ENCODE measurements around the gene MTAP. TPM values are rescaled to one million over a fixed set of nuclear protein-coding genes. Genes with fewer than 3 reads are reported as not detected.

The MTAP gene
- polyA plus RNA-seq, 3 donors: 7.4 to 11.3 (median 7.8) TPM

GRCh38 chr9:21974343-21974721 lies 171.9 kb downstream of the MTAP start:
- H3K27me3 ChIP-seq (ENCODE audit: control insufficient read depth in 2 of 2, insufficient read depth in 2 of 2, low read length in 2 of 2): peaks cover 97 to 99% of the 10 kb centered on the region in 2 donors
- H3K9me3 Mint-ChIP-seq: peaks cover 4 to 56% (median 38%) of the 10 kb centered on the region in 7 donors
- H3K27me3 Mint-ChIP-seq (ENCODE audit: low read depth in 3 of 3): peaks cover 92 to 95% (median 94%) of the 10 kb centered on the region in 3 donors
- peaks cover 7 to 52% of the 10 kb centered on the region in 2 donors for H3K9me3 ChIP-seq (replicated peaks in 1 of 2; ENCODE audit: control insufficient read depth in 1 of 2, insufficient read depth in 1 of 2, low read length in 2 of 2)
- H3K4me1 Mint-ChIP-seq: peaks cover 41% of the 10 kb centered on the region
- peak overlapping the region; percentile 77 for H3K4me2 ChIP-seq (replicated peaks; ENCODE audit: extremely low read depth, low read length, poor library complexity, severe bottlenecking)
- peaks cover 16 to 19% of the 10 kb centered on the region in 2 donors for H3K36me3 Mint-ChIP-seq
- no peaks in the 10 kb centered on the region for H4K20me1 ChIP-seq (ENCODE audit: insufficient read depth, low read length)
- no peaks in the 10 kb centered on the region for H3K36me3 ChIP-seq (replicated peaks in 1 of 2; ENCODE audit: control insufficient read depth in 1 of 2, insufficient read depth in 2 of 2, low read length in 2 of 2)
- H3K27ac Mint-ChIP-seq: no peak overlapping the region
- H3K9ac ChIP-seq (ENCODE audit: insufficient read depth, low read length, poor library complexity, severe bottlenecking): no peak overlapping the region
- H3K27ac ChIP-seq (ENCODE audit: low read depth in 1 of 2, low read length in 2 of 2): no peak overlapping the region
- DNase-seq: no peak
- no peaks in the 10 kb centered on the region for H3K79me2 ChIP-seq (ENCODE audit: insufficient read depth, low read length)
- H3K4me3 Mint-ChIP-seq: peak overlapping the region; percentile 70 to 90
- WGBS (ENCODE audit: insufficient coverage): 1% methylated on average over 18 of the region's 21 CpGs
- peaks cover 19 to 24% of the 10 kb centered on the region in 2 donors for H3K4me1 ChIP-seq (ENCODE audit: control insufficient read depth in 1 of 2, insufficient read depth in 2 of 2, low read length in 2 of 2)
- H3K4me3 ChIP-seq (replicated peaks in 1 of 3; ENCODE audit: low read depth in 2 of 3, low read length in 3 of 3): peak overlapping the region in 1 of 3 experiments; percentile 69
- intact Hi-C loops (cut with micrococcal nuclease): no loop called here
- peak overlapping the region; percentile 75 for H2AFZ ChIP-seq (ENCODE audit: insufficient read depth, low read depth, low read length, poor library complexity, severe bottlenecking)
- no peak for TF ChIP-seq CTCF (IDR thresholded peaks at IDR 0.05)

GRCh38 chr9:21974722-21975409 lies 172.4 kb downstream of the MTAP start:
- H3K36me3 Mint-ChIP-seq: peaks cover 15 to 19% of the 10 kb centered on the region in 2 donors
- Histone ChIP-seq H2AFZ (ENCODE audit: insufficient read depth, low read depth, low read length, poor library complexity, severe bottlenecking) (peak overlapping the region; percentile 75), H3K27ac (ENCODE audit: low read depth in 1 of 2, low read length in 2 of 2) (no peak overlapping the region), H3K4me3 (replicated peaks in 1 of 3; ENCODE audit: low read depth in 2 of 3, low read length in 3 of 3) (peak overlapping the region; percentile 2 to 69 (median 36)), H3K9ac (ENCODE audit: insufficient read depth, low read length, poor library complexity, severe bottlenecking) (no peak overlapping the region), H3K4me2 (replicated peaks; ENCODE audit: extremely low read depth, low read length, poor library complexity, severe bottlenecking) (peak overlapping the region; percentile 77), H3K27me3 (ENCODE audit: control insufficient read depth in 2 of 2, insufficient read depth in 2 of 2, low read length in 2 of 2) (peaks cover 97 to 99% of the 10 kb centered on the region in 2 donors), H4K20me1 (ENCODE audit: insufficient read depth, low read length) (no peaks in the 10 kb centered on the region), H3K9me3 (replicated peaks in 1 of 2; ENCODE audit: control insufficient read depth in 1 of 2, insufficient read depth in 1 of 2, low read length in 2 of 2) (peaks cover 7 to 46% of the 10 kb centered on the region in 2 donors), H3K36me3 (replicated peaks in 1 of 2; ENCODE audit: control insufficient read depth in 1 of 2, insufficient read depth in 2 of 2, low read length in 2 of 2) (no peaks in the 10 kb centered on the region), H3K79me2 (ENCODE audit: insufficient read depth, low read length) (no peaks in the 10 kb centered on the region), H3K4me1 (ENCODE audit: control insufficient read depth in 1 of 2, insufficient read depth in 2 of 2, low read length in 2 of 2) (peaks cover 19 to 24% of the 10 kb centered on the region in 2 donors)
- WGBS (ENCODE audit: insufficient coverage): under 1% methylated on average over 38 of the region's 51 CpGs
- H3K27ac Mint-ChIP-seq: peak overlapping the region in 1 of 7 donors; percentile 19
- H3K4me1 Mint-ChIP-seq: peaks cover 42% of the 10 kb centered on the region
- TF ChIP-seq CTCF (IDR thresholded peaks at IDR 0.05): no peak
- peak overlapping the region; percentile 70 to 90 for H3K4me3 Mint-ChIP-seq
- DNase-seq: peak in 1 of 3 donors; percentile 28
- H3K9me3 Mint-ChIP-seq: peaks cover 4 to 53% (median 37%) of the 10 kb centered on the region in 7 donors
- peaks cover 92 to 95% (median 94%) of the 10 kb centered on the region in 3 donors for H3K27me3 Mint-ChIP-seq (ENCODE audit: low read depth in 3 of 3)
- intact Hi-C loops (cut with micrococcal nuclease): no loop called here
